Spleen (tissue), 11 donors: ENCODE results near the gene JADE2. TPM values are rescaled to one million over a fixed set of nuclear protein-coding genes. Genes with fewer than 3 reads are reported as not detected.
A peak's percentile ranks its signal among the peaks of the same experiment; 100 is the strongest.

Source experiments
- DNase-seq: peaks from one replicate; pipeline ENCODE4 v3.0.0-alpha.2; 2020
- H3K27ac ChIP-seq, 8 donors: fragments of 200-600 bp; sonication (generic) in 7 of 8; 1 replicate in 4 of 8; 2 replicates in 4 of 8; pipeline versions ENCODE4 v1.5.0 to v1.8.0; 2016 to 2021; ENCODE audit warnings: inconsistent platforms in 4 of 8, mild to moderate bottlenecking in 4 of 8, moderate library complexity in 1 of 8
- H3K27me3 ChIP-seq, 7 donors: fragments of 200-600 bp; sonication (generic) in 6 of 7; replicated peaks in 1 of 7; 1 replicate in 4 of 7; 2 replicates in 3 of 7; pipeline versions ENCODE4 v1.5.0 to v1.8.0; 2016 to 2021; ENCODE audit warnings: inconsistent platforms in 3 of 7, mild to moderate bottlenecking in 1 of 7
- H3K36me3 ChIP-seq, 6 donors: fragments of 200-600 bp; sonication (generic) in 5 of 6; 1 replicate in 4 of 6; 2 replicates in 2 of 6; pipeline versions ENCODE4 v1.5.0 to v1.8.0; 2016 to 2021; ENCODE audit warnings: inconsistent platforms in 2 of 6
- H3K4me1 ChIP-seq, 6 donors: fragments of 200-600 bp; sonication (generic) in 5 of 6; 1 replicate in 3 of 6; 2 replicates in 3 of 6; pipeline versions ENCODE4 v1.5.0 to v1.8.0; 2016 to 2021; ENCODE audit warnings: inconsistent platforms in 3 of 6
- H3K4me3 ChIP-seq, 8 donors: fragments of 200-600 bp; sonication (generic) in 7 of 8; 1 replicate in 4 of 8; 2 replicates in 4 of 8; pipeline versions ENCODE4 v1.5.0 to v1.8.0; 2016 to 2021; ENCODE audit warnings: inconsistent platforms in 4 of 8, mild to moderate bottlenecking in 4 of 8, moderate library complexity in 2 of 8
- H3K9me3 ChIP-seq, 8 donors: fragments of 200-600 bp; sonication (generic) in 7 of 8; 1 replicate in 4 of 8; 2 replicates in 4 of 8; pipeline versions ENCODE4 v1.5.0 to v1.8.0; 2016 to 2021; ENCODE audit warnings: inconsistent platforms in 4 of 8
- CTCF ChIP-seq, 11 experiments: fragments of 200-600 bp in 7 of 11; fragments of 450-650 bp in 4 of 11; sonication (generic) in 4 of 11; IDR thresholded peaks in 8 of 11; conservative IDR thresholded peaks in 3 of 11; 1 replicate in 7 of 11; 2 replicates in 4 of 11; pipeline versions ENCODE4 v1.4.0 to v1.8.0; 2016 to 2021; ENCODE audit warnings: antibody characterized with exemption in 11 of 11, inconsistent platforms in 4 of 11, mild to moderate bottlenecking in 1 of 11
- POLR2A ChIP-seq, 3 donors: fragments of 450-650 bp; IDR thresholded peaks; one replicate each; pipeline ENCODE4 v1.5.1; 2017; ENCODE audit warnings: antibody characterized with exemption in 3 of 3, mild to moderate bottlenecking in 1 of 3
- POLR2AphosphoS5 ChIP-seq, 3 donors: sonication (generic); formaldehyde crosslinking; IDR thresholded peaks; one replicate each; pipeline ENCODE4 v1.5.1; 2017; ENCODE audit warnings: antibody characterized with exemption in 3 of 3
- WGBS, 5 donors: extraction: QIAGEN DNeasy Blood & Tissue Kit in 3 of 5; methylation state at CpG; one replicate each; pipeline versions ENCODE4 v1.1.5 to v1.1.7; 2013 to 2018; 5-methylcytosine and 5-hydroxymethylcytosine counted together
- intact Hi-C: fragments of 100-400 bp; cut with DNase I; formaldehyde crosslinking; loops from one replicate; pipeline ENCODE4 v1.15.0; 2023; ENCODE audit warnings: low total_unique reads
- polyA plus RNA-seq, 3 donors: library from polyadenylated mRNA; stranded (reverse); fragments of 200-250 nt; gene quantifications; one replicate each; pipeline ENCODE4 v1.2.1, GENCODE V29; 2013
- total RNA-seq, 7 donors: library from RNA; depleted of rRNA in 3 of 7; stranded (reverse); fragments of >200 nt in 3 of 7; fragmentation: NEBNext Ultra II Directional in 4 of 7; extraction: Animal tissue kit (Norgen Biotek cat#: 25700) in 4 of 7; gene quantifications; one replicate each; pipeline versions ENCODE4 v1.1.0 to v1.2.1, GENCODE V29; 2016 to 2021
- donor health status: healthy with polysubstance abuse.
- donor health status: DM: no; HTN: no; CAD: no; lungs with moderate emphysema.
- donor health status: DM: no; HTN: no; CAD: no.
- donor health status: Bipolar disorder and iron deficiency.
- donor health status: healthy.
- donor health status: DM: no; HTN: no; CAD: no.
- donor health status: DM: yes; HTN: yes; CAD: no.

Gene JADE2
- total and polyA plus RNA-seq, 10 donors, result 12.3 to 131 (median 94.3) TPM

GRCh38 chr5:134584662-134585061 is 59.2 kb downstream of the JADE2 start:
- Histone ChIP-seq H3K4me3 (no peak overlapping the region), H3K9me3 (no peaks in the 10 kb centered on the region), H3K36me3 (peaks cover 0 to 33% (median 12%) of the 10 kb centered on the region in 6 donors), H3K4me1 (peaks cover 5 to 32% (median 9%) of the 10 kb centered on the region in 6 donors), H3K27ac (peak overlapping the region in 1 of 8 donors; percentile 6), H3K27me3 (no peaks in the 10 kb centered on the region)
- no peak for DNase-seq
- 76 to 86% (median 85%) methylated on average over 3 of the region's 3 CpGs for WGBS, 5 donors
- intact Hi-C loops, result loop anchor here (2.0 kb wide), 1 partner anchor 280 kb away; no protein-coding TSS in a partner anchor
- no peak for TF ChIP-seq CTCF (IDR thresholded peaks at IDR 0.05 in 8 of 11, conservative IDR thresholded peaks at IDR 0.05 in 3 of 11)
- TF ChIP-seq POLR2AphosphoS5 (IDR thresholded peaks at IDR 0.05), result peak in 1 of 3 donors; percentile 32

- TF ChIP-seq POLR2A (IDR thresholded peaks at IDR 0.05), result no peak
- no peak for TF ChIP-seq POLR2AphosphoS5 (IDR thresholded peaks at IDR 0.05)
- no peak for TF ChIP-seq CTCF (IDR thresholded peaks at IDR 0.05 in 8 of 11, conservative IDR thresholded peaks at IDR 0.05 in 3 of 11)
- Histone ChIP-seq H3K4me1 (peaks cover 5 to 25% (median 9%) of the 10 kb centered on the region in 6 donors), H3K4me3 (no peak overlapping the region), H3K27me3 (no peaks in the 10 kb centered on the region), H3K36me3 (peaks cover 0 to 20% (median 4%) of the 10 kb centered on the region in 6 donors), H3K9me3 (no peaks in the 10 kb centered on the region), H3K27ac (no peak overlapping the region)
- WGBS, 5 donors, result 92 to 100% (median 96%) methylated on average over 2 of the region's 2 CpGs
- no peak for DNase-seq
- intact Hi-C loops, result loop anchor here (2.0 kb wide), 1 partner anchor 281 kb away; no protein-coding TSS in a partner anchor
Measured at GRCh38 chr5:134585966-134586365, 60.5 kb downstream of the JADE2 start.

- TF ChIP-seq CTCF (IDR thresholded peaks at IDR 0.05 in 8 of 11, conservative IDR thresholded peaks at IDR 0.05 in 3 of 11) (peak; percentile 65 to 96 (median 87)), POLR2A (IDR thresholded peaks at IDR 0.05) (no peak), POLR2AphosphoS5 (IDR thresholded peaks at IDR 0.05) (peak; percentile 43 to 76 (median 64))
- peaks cover 0 to 10% (median under 1%) of the 10 kb centered on the region in 6 donors for H3K36me3 ChIP-seq
- peak; percentile 94 for DNase-seq
- H3K27me3 ChIP-seq, result no peaks in the 10 kb centered on the region
- H3K9me3 ChIP-seq, result no peaks in the 10 kb centered on the region
- H3K4me3 ChIP-seq, result peak overlapping the region in 1 of 8 donors; percentile 41
- intact Hi-C loops, result no loop called here
- peak overlapping the region in 2 of 8 donors; percentile 30 to 33 for H3K27ac ChIP-seq
- peaks cover 5 to 15% (median 8%) of the 10 kb centered on the region in 6 donors for H3K4me1 ChIP-seq
- WGBS, 5 donors, result 16 to 19% (median 17%) methylated on average over 11 to 13 of the region's 13 CpGs
Measured at GRCh38 chr5:134586866-134587524, 61.5 kb downstream of the JADE2 start.

- intact Hi-C loops, result loop anchor here (10.0 kb wide), 1 partner anchor 406 kb away; no protein-coding TSS in a partner anchor
- DNase-seq, result no peak
Measured at GRCh38 chr5:134590992-134591659, 65.7 kb downstream of the JADE2 start.

More at GRCh38 chr5:134590992-134591659, 65.7 kb downstream of the JADE2 start:
- WGBS, 5 donors, result 82 to 100% (median 88%) methylated on average over 5 of the region's 5 CpGs
- Histone ChIP-seq H3K4me1 (peaks cover 5 to 13% (median 8%) of the 10 kb centered on the region in 6 donors), H3K27me3 (no peaks in the 10 kb centered on the region), H3K9me3 (no peaks in the 10 kb centered on the region), H3K36me3 (no peaks in the 10 kb centered on the region), H3K4me3 (no peak overlapping the region), H3K27ac (no peak overlapping the region)
- TF ChIP-seq CTCF (IDR thresholded peaks at IDR 0.05 in 8 of 11, conservative IDR thresholded peaks at IDR 0.05 in 3 of 11) (no peak), POLR2AphosphoS5 (IDR thresholded peaks at IDR 0.05) (no peak), POLR2A (IDR thresholded peaks at IDR 0.05) (no peak)
